SU-DHL-6 (cell line): Measurements from ENCODE around the gene NXN.
A peak's percentile ranks its signal among the peaks of the same experiment; 100 is the strongest.

Source experiments
- H2AFZ ChIP-seq: fragments of 200-600 bp; sonication (generic); 2 replicates; pipeline ENCODE4 v1.6.1; 2014; ENCODE audit warnings: low read depth, mild to moderate bottlenecking, moderate library complexity, mixed read lengths, antibody characterized with exemption, low read length; ENCODE audit not compliant: severe bottlenecking
- H3F3A ChIP-seq: fragments of 200-600 bp; shearing (Covaris generic); 2 replicates; pipeline ENCODE4 v1.6.0; 2016; ENCODE audit warnings: antibody characterized with exemption, mild to moderate bottlenecking; ENCODE audit not compliant: insufficient read depth
- H3K27ac ChIP-seq: fragments of 200-600 bp; sonication (generic); 2 replicates; pipeline ENCODE4 v1.5.1; 2016; ENCODE audit warnings: low read depth, mild to moderate bottlenecking, low read length, moderate library complexity, mixed read lengths
- H3K27me3 ChIP-seq: fragments of 200-600 bp; sonication (generic), shearing (Covaris generic); 2 replicates; pipeline ENCODE4 v1.6.0; 2014; ENCODE audit warnings: mild to moderate bottlenecking, low read length
- H3K36me3 ChIP-seq: fragments of 200-600 bp; sonication (generic); 2 replicates; pipeline ENCODE4 v1.6.1; 2014; ENCODE audit warnings: mild to moderate bottlenecking, low read length, mixed read lengths
- H3K4me2 ChIP-seq: fragments of 300-600, 200-600 bp; shearing (Covaris generic), sonication (generic); 2 replicates; pipeline ENCODE4 v1.6.0; 2014; ENCODE audit warnings: low read length, low read depth, mild to moderate bottlenecking; ENCODE audit not compliant: poor library complexity, severe bottlenecking
- H3K4me3 ChIP-seq: fragments of 200-600 bp; sonication (generic); 2 replicates; pipeline ENCODE4 v1.5.1; 2014; ENCODE audit warnings: antibody characterized with exemption, low read length, mild to moderate bottlenecking, mixed read lengths; ENCODE audit not compliant: insufficient read depth, poor library complexity, severe bottlenecking
- H3K79me2 ChIP-seq: fragments of 200-600 bp; sonication (generic); 2 replicates; pipeline ENCODE4 v1.6.1; 2014; ENCODE audit warnings: mild to moderate bottlenecking, low read length, moderate library complexity; ENCODE audit not compliant: insufficient read depth
- H3K9ac ChIP-seq: fragments of 200-600 bp; sonication (generic); 2 replicates; pipeline ENCODE4 v1.7.0; 2014; ENCODE audit warnings: mild to moderate bottlenecking, low read length
- H3K9me2 ChIP-seq: fragments of 200-600 bp; sonication (generic); replicated peaks from 2 replicates; pipeline ENCODE4 v1.6.1; 2014; ENCODE audit warnings: low read length; ENCODE audit not compliant: insufficient read depth
- H3K9me3 ChIP-seq: fragments of 200-600 bp; sonication (generic); 2 replicates; pipeline ENCODE4 v1.6.1; 2014; ENCODE audit warnings: low read length, mixed read lengths; ENCODE audit not compliant: insufficient read depth
- H4K20me1 ChIP-seq: fragments of 200-600 bp; sonication (generic); 2 replicates; pipeline ENCODE4 v1.6.1; 2014; ENCODE audit warnings: low read depth, mild to moderate bottlenecking, antibody characterized with exemption, low read length, moderate library complexity, mixed read lengths
- CTCF ChIP-seq: fragments of 200-600 bp; sonication (generic); IDR thresholded peaks from one replicate; pipeline ENCODE4 v1.5.1; 2017; ENCODE audit warnings: antibody characterized with exemption, mild to moderate bottlenecking, low read length, moderate library complexity; ENCODE audit not compliant: insufficient read depth, poor library complexity, severe bottlenecking
- EZH2phosphoT487 ChIP-seq: fragments of 200-600 bp; sonication (generic), shearing (Covaris generic); conservative IDR thresholded peaks from 2 replicates; pipeline ENCODE4 v1.6.1; 2018; ENCODE audit warnings: mild to moderate bottlenecking, antibody characterized with exemption, low read length, moderate library complexity, mixed read lengths

NXN gene

GRCh38 chr17:781805-782731 is 197.5 kb downstream of the NXN start, which contains the start of the genes GLOD4 and MRM3:
Gene GLOD4 (minus strand): TSS chr17:782280. CDS start chr17:782255, 25 bp downstream.
Gene MRM3 (plus strand): TSS chr17:782353. CDS start chr17:782379, 26 bp downstream.
- Histone ChIP-seq H3K9me2 (no peaks in the 10 kb centered on the region), H3K4me3 (peak within 1 kb of the TSS; percentile 97), H4K20me1 (no peaks in the 10 kb centered on the region), H3K79me2 (peaks cover 62% of the 10 kb centered on the region), H3K27me3 (no peaks in the 10 kb centered on the region), H3K9me3 (no peaks in the 10 kb centered on the region), H3K27ac (peak within 1 kb of the TSS; percentile 42), H3F3A (no peaks in the 10 kb centered on the region), H2AFZ (peak within 1 kb of the TSS; percentile 85), H3K4me2 (peak within 1 kb of the TSS; percentile 75), H3K36me3 (no peaks in the 10 kb centered on the region), H3K9ac (peak within 1 kb of the TSS; percentile 92)
- TF ChIP-seq EZH2phosphoT487 (no peak), CTCF (no peak)

GRCh38 chr17:778096-778495 is 201.5 kb downstream of the NXN start:
- H3K4me3 ChIP-seq = no peak overlapping the region
- H2AFZ ChIP-seq = no peak overlapping the region
- no peaks in the 10 kb centered on the region for H4K20me1 ChIP-seq
- no peaks in the 10 kb centered on the region for H3K27me3 ChIP-seq
- H3K4me2 ChIP-seq = no peak overlapping the region
- H3K9me2 ChIP-seq = no peaks in the 10 kb centered on the region
- no peak for TF ChIP-seq CTCF
- TF ChIP-seq EZH2phosphoT487 = no peak
- H3K9me3 ChIP-seq = no peaks in the 10 kb centered on the region
- peaks cover 38% of the 10 kb centered on the region for H3K79me2 ChIP-seq
- no peak overlapping the region for H3K9ac ChIP-seq
- no peaks in the 10 kb centered on the region for H3F3A ChIP-seq
- no peak overlapping the region for H3K27ac ChIP-seq
- H3K36me3 ChIP-seq = 0 out of 2 replicates have a peak, but pooled peaks cover 7% of the 10 kb centered on the region

GRCh38 chr17:774313-774584 is 205.3 kb downstream of the NXN start:
- Histone ChIP-seq H3K4me3 (no peak overlapping the region), H3K27ac (no peak overlapping the region), H3K36me3 (peaks cover 30% of the 10 kb centered on the region; the same call in 1 of the 2 replicates), H3K9ac (no peak overlapping the region), H2AFZ (no peak overlapping the region), H3K27me3 (no peaks in the 10 kb centered on the region), H4K20me1 (no peaks in the 10 kb centered on the region), H3K4me2 (no peak overlapping the region), H3K79me2 (no peaks in the 10 kb centered on the region; the same call in 1 of the 2 replicates), H3K9me3 (no peaks in the 10 kb centered on the region), H3F3A (no peaks in the 10 kb centered on the region), H3K9me2 (no peaks in the 10 kb centered on the region)
- TF ChIP-seq EZH2phosphoT487 (no peak), CTCF (no peak)
